ENCODE measurements around the gene PITPNM3.

DNA sequence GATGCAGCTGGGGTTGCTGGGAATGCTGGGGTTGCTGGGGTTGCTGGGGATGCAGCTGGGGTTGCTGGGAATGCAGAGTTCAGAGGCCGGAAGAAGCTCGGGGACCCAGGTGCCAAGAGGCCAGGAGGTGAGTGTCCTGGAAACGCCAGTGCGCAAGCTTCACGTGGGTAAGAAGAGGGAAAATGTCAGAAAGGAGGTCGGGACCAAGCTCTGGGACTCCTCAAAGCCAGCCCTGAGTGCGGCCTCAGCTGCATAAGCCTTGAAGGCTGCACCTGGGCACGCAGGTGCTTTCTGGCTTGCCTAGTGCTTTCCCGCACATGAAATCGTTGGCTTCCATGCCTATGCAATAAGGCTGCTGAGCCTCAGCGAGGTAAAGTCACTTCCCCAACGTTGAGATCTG is 48.3 kb downstream of the PITPNM3 start:
- TF ChIP-seq, protein P1, sequence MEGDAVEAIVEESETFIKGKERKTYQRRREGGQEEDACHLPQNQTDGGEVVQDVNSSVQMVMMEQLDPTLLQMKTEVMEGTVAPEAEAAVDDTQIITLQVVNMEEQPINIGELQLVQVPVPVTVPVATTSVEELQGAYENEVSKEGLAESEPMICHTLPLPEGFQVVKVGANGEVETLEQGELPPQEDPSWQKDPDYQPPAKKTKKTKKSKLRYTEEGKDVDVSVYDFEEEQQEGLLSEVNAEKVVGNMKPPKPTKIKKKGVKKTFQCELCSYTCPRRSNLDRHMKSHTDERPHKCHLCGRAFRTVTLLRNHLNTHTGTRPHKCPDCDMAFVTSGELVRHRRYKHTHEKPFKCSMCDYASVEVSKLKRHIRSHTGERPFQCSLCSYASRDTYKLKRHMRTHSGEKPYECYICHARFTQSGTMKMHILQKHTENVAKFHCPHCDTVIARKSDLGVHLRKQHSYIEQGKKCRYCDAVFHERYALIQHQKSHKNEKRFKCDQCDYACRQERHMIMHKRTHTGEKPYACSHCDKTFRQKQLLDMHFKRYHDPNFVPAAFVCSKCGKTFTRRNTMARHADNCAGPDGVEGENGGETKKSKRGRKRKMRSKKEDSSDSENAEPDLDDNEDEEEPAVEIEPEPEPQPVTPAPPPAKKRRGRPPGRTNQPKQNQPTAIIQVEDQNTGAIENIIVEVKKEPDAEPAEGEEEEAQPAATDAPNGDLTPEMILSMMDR (IDR thresholded peaks at IDR 0.05): no peak
- TF ChIP-seq POLR2A (IDR thresholded peaks at IDR 0.05): no peak

Measured in adrenal gland (tissue), 5 donors.